NCI-H1092 (cell line): Measurements from ENCODE around the gene ARMC5.
"Not testable (repeated sequence)": the region's sequence is repeated elsewhere in the genome, so short reads cannot be mapped to it uniquely, and the experiment has no call there.

Experiments
- DNase-seq: peaks from one replicate; lab custom pipeline; 2025; lab: John Stamatoyannopoulos, UW

The ARMC5 gene

DNA sequence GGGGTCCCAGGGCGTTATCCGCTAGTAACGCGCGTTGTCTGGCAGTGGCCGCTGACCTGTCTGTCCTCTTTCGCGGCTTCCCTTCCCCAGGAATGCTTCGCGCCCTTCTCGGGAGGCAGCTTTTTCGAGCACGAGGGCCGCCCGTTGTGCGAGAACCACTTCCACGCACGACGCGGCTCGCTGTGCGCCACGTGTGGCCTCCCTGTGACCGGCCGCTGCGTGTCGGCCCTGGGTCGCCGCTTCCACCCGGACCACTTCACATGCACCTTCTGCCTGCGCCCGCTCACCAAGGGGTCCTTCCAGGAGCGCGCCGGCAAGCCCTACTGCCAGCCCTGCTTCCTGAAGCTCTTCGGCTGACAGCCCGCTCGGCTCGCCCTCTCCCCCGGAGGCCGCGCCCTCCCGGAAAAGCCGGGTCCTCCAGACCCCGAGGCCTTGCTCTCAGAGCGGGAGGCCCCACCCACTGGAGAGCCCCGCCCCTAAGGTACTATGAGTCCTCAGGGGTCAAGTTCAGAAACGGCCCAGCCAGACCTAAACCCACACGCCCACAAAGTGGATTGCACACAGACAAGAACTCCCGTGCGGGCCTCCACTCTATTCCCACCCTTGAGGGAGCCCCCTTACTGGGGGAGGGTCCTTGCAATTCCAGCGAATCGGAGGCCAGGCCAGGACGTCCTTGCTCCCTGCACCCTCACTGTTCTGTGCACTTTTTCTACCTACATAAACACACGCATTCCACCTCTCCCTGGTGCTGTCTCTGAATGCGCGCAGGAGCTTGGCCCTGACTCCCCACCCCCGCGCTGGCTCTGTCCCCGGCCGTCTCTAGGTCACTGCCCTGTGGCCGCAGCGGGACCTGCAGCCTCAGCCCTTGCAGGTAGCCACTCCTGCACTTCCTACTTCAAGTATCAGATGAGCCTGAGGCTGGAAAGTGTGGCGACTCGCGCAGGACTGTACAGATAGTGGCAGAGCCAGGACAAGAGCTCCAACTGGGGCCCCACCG lies 18.2 kb downstream of the ARMC5 start:
- no peak for DNase-seq

DNA sequence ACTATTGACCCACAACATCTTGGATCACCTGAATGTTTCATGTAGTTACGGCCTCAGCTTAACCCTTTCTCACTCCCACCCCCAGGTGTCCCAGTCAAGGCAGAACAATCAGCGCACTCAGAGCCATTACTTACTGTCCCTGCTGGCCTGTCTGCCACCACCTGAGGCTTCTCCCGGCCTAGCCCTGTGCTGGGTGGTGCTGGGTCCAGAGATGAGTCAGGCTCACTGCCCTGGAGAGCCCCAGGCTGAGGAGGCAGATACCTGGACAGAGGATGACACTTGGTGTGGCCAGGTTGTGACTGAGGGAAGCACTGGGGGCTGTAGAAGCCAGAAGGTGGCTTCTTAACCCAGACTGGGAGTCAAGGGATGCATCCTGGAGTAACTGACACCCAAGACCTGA lies 19.7 kb downstream of the ARMC5 start:
- DNase-seq: no peak

DNA sequence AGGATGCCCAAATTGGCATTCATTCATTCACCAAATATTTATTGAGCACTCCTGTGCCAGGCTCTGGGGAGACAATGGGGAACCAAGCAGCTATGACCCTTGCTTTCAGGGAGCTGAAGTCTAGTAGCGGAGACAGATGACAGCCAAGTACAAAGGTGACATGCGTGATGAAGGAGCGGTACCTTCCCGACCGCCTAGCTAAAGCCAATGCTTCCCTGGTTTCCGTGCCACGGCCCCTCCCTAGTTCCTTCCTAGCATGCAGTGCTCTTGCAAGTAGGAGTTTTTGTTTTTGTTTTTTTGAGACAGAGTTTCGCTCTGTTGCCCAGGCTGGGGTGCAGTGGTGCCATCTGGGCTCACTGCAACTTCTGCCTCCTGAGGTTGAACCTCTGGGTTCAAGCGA lies 20.4 kb downstream of the ARMC5 start:
- no peak for DNase-seq

DNA sequence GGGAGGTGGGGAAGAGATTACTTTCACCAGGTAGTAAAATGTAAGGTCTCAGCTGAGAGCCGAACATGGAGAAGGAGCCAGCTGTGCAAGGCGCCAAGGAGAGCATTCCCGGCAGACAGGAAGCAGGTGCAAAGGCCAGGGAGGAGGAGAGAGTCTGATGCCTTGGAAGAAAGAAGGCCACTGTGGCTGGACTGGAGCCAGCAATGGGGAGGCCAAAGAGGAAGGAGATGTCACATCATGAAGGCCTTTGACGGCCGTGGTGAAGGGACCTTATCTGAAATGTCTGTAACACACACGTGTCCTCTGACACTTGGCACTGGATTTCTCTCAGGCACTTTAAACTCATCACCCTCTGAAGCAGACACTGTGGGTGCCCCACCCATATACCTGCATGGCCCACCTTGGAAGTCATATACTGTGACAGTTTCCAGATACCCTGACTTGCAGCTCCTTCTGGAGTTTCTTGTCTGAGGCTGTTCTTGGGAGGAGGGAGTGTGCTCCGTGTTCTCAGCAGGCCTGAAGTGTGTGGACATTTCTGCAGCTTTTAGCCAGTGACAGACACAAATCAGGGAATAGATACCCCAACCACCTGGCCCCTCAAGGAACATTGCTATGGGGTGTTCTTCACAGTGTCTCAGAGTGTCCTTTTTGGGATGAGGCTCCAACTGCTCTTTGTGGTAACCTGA lies 21.7 kb downstream of the ARMC5 start:
- DNase-seq: no peak

DNA sequence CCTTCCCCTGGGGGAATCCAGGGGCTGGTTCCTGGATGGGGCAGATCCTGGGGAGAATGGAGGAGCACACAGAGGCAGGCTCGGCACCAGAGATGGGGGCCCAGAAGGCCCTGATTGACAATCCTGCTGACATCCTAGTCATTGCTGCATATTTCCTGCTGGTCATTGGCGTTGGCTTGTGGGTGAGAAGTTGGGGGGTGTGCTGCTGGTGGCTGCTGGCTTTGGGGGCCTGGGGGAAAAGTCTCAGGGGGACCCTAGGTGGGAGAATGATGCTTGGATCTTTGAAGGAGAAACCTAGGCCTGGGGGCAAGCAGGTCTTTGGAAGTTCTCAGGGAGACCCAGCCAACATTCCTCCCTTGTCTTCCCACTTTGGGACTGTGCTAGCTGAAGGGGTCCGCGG lies 23.8 kb downstream of the ARMC5 start, which contains the start of gene SLC5A2:
SLC5A2 (plus strand) TSS at position 43 of the 400 bp plus-strand sequence; CDS start at position 57, 14 bp downstream.
- DNase-seq: no peak

DNA sequence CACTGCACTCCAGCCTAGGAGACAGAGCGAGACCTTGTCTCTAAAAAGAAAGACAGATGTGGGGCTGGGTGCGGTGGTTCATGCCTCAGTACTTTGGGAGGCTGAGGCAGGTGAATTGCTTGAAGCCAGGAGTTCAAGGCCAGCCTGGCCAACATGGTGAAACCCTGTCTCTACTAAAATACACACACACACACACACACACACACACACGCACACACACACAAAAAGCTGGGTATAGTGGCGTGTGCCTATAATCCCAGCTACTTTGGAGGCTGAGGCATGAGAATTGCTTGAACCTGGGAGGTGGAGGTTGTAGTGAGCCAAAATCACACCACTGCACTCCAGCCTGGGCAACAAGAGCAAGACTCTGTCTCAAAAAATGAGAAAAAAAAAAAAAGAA lies 24.7 kb downstream of the ARMC5 start:
- not testable (repeated sequence) for DNase-seq

DNA sequence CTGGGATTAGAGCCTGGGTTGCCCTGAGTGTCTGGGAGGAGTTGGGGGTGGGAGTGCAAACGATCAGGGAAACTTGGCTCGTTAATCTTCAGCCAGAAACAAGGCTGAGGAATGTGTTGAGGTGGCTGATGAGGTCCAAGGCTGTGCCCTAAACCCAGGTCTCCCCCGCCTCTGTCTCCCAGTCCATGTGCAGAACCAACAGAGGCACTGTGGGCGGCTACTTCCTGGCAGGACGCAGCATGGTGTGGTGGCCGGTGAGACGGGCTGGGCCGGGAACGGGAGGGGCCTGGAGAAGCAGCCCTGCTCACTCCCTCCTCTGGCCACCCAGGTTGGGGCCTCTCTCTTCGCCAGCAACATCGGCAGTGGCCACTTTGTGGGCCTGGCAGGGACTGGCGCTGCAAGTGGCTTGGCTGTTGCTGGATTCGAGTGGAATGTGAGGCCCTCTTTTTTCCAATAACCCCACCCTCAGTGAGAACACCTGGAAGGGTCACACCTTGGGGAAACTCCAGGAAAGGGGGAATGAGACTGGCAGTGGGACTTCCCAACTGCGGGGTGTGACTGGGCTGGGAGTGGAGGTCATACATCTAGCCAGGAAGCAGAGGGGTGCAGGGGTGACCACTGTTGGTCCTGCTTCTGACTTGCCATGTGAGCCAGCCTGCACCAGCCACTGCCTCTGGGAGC lies 25.3 kb downstream of the ARMC5 start:
- DNase-seq: no peak

DNA sequence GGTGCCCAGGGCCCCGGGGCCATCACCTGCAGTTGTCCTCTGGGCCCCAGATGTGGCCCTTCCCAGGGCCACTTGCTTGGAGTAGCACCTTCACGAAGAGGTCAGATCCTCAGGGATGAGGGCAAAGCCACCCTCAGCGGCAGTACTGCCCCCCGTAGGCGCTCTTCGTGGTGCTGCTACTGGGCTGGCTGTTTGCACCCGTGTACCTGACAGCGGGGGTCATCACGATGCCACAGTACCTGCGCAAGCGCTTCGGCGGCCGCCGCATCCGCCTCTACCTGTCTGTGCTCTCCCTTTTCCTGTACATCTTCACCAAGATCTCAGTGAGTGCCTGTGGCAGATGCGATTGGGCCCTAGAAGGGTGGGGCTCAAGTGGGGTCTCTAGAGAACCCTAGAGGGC lies 26.3 kb downstream of the ARMC5 start:
- DNase-seq: no peak

DNA sequence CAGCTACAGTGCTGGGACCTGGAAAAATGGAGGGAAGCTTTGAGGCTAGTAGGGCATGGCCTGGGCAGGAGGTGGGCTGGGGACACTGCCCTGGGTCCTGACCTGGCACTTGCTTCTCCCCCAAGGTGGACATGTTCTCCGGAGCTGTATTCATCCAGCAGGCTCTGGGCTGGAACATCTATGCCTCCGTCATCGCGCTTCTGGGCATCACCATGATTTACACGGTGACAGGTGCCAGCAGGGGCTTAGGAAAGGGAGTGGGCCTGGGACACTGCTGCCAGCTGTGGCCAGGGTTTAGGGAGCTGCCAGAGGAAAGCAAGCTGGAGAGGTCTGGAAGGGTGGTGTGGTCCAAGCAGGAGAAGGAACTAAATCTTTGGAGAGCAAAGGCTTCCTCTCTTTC lies 26.7 kb downstream of the ARMC5 start:
- DNase-seq: no peak

DNA sequence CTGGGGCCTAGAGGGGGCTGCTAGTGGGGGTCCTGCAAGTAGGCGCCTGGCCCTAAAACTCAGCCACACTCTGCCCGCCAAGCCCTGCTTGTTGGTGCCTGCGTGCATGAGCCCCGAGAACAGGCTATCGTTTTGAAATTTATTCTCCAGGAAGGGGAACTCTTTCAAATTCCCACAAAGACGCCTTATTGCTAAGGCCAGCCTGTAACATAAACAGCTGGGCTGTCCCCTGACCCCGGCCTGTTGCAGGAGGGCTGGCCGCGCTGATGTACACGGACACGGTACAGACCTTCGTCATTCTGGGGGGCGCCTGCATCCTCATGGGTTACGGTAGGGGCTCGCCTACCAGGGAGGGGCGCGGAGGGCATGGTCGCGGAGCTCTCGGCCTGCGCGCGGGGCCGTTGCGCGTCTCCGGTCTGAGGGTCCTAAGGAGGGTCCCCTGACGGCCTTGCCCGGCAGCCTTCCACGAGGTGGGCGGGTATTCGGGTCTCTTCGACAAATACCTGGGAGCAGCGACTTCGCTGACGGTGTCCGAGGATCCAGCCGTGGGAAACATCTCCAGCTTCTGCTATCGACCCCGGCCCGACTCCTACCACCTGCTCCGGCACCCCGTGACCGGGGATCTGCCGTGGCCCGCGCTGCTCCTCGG lies 27.9 kb downstream of the ARMC5 start:
- no peak for DNase-seq

DNA sequence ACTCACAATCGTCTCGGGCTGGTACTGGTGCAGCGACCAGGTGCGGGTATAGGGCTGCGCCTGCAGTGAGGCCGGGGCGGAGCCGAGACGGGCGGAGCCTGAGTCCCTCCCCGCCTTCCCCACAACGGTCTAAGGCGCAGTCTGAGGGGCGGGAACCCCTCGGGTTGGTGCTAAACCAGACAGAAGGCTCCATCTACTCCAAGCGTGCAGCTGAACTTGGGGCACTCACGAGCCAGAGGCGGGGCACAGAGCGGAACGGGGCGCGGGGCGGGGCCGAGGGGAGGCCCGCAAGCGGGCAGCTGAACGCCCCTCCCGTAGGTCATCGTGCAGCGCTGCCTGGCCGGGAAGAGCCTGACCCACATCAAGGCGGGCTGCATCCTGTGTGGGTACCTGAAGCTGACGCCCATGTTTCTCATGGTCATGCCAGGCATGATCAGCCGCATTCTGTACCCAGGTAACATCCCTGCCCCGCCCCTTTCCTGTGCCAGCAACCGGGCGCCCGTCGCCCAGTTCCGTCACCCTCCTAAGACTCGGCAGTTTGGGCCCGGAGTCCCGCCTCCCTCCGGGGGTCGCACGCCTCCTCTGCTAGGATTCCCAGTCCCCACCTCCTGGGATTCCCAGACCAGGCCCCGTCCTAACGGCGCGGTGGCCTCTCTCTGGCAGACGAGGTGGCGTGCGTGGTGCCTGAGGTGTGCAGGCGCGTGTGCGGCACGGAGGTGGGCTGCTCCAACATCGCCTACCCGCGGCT lies 28.6 kb downstream of the ARMC5 start:
- DNase-seq: peak; percentile 19

DNA sequence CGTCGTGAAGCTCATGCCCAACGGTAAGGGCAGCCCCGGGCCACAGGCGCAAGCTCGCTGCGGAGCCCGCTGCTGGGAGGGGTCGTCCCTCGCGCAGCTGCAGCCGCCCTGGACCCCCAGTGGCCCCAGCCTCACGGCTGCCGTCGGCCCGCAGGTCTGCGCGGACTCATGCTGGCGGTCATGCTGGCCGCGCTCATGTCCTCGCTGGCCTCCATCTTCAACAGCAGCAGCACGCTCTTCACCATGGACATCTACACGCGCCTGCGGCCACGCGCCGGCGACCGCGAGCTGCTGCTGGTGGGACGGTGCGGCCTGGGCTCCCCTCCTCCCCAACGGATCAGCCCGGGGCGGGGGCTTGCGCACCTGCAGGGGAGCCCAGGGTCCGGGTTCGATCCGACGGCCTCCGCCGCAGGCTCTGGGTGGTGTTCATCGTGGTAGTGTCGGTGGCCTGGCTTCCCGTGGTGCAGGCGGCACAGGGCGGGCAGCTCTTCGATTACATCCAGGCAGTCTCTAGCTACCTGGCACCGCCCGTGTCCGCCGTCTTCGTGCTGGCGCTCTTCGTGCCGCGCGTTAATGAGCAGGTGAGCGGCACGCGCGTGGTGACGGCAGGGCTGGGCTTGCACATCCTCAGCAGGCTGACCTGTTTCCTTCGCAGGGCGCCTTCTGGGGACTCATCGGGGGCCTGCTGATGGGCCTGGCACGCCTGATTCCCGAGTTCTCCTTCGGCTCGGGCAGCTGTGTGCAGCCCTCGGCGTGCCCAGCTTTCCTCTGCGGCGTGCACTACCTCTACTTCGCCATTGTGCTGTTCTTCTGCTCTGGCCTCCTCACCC lies 29.4 kb downstream of the ARMC5 start:
- DNase-seq: no peak

DNA sequence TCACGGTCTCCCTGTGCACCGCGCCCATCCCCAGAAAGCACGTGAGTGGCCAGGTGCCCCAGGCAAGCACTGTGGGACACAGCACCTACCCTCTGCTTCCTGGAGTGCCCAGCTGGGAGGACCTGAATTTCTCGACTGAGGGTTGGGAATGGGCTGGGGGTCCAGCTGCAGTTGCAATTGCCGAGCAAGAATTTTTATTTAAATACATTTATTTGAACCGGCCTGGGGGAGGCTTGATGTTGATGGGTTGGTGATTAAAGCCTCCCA lies 29.9 kb downstream of the ARMC5 start:
- no peak for DNase-seq

DNA sequence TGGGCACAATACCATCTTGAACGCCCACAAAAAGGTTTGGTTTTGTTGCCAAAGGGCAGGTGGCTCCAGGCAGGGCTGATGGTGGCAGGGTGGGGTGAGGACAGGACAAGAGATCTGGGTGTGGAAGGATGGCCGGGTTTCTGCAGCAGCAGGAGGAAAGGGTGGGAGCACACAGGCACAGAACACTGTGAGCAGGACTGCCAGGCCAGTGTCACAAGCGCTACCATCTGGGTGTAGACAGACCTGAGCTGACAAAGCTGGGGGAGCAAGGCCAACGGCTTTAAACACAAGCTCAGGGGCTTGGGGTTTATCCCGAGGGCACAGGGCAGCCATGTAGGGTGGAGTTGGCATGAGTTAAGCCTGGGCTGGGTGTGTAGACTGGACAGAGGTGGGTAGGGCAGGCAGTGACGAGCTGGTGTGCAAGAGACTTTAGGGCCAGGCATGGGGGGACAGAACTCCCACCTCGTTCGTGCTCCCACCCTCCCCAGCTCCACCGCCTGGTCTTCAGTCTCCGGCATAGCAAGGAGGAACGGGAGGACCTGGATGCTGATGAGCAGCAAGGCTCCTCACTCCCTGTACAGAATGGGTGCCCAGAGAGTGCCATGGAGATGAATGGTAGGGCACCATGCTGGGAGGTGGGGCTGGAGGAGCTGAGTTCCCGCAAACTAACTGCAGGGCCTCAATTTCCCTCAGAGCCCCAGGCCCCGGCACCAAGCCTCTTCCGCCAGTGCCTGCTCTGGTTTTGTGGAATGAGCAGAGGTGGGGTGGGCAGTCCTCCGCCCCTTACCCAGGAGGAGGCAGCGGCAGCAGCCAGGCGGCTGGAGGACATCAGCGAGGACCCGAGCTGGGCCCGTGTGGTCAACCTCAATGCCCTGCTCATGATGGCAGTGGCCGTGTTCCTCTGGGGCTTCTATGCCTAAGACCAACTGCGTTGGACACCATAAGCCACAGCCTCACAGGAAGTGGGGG lies 30.6 kb downstream of the ARMC5 start:
- DNase-seq: no peak

DNA sequence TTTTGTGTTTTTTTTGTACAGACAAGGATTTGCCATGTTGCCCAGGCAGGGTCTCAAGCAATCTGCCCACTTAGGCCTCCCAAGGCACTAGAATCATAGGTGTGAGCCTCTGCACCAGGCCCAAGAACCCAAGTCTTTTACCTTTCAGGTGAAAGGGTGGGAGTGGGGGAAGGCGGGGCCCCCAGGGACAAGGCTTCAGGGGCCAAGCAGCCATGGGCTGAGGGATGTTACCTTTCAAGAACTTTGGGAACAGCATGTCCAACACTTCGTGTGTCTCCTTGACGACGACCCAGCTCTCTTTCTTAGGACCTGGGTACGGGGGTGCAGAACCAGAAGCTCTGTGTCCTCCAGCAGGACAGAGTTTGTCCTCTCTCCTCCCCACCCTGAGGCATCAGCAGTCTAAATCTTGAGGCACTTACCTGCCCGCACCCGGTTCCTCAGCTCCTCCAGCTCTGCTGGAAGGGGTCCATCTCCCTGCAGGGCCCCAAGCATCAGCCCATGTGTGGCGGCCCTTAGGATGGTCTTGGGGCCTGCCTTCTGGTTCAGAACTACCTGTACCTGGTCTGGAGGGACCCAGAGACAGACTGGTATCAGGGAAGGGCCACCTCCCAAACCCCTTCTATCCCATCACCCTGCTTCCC lies 32.6 kb downstream of the ARMC5 start:
- no peak for DNase-seq

DNA sequence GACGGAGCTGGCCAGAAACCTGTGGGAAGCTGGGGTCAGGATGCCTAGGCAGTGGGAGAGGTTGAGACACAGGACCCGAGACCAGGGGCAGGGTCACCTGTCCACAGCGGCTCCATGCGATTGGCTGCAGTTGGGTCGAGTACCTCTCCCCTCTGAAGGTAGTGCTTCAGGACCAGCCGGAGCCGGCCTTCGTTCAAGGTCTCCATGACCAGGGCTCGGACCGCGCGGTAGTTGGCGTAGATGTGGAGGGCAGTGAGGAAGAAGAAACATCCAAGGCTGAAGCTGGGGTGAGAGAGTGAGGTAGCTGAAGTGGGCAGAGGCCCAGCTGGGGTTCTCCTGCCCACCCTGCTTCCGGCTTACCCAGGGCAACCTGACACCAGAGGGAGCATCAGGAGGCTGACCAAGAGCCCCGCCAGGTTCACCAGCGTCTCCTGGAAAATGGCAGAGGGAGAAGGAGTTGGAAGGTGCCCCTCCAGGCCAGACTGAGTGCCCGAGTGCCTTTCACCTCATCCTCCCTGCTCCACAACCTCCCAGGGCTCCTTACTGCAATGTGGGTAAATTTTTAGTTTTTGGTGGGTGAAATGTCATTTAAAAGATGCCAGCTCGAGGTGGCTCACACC lies 34.3 kb downstream of the ARMC5 start:
- no peak for DNase-seq

DNA sequence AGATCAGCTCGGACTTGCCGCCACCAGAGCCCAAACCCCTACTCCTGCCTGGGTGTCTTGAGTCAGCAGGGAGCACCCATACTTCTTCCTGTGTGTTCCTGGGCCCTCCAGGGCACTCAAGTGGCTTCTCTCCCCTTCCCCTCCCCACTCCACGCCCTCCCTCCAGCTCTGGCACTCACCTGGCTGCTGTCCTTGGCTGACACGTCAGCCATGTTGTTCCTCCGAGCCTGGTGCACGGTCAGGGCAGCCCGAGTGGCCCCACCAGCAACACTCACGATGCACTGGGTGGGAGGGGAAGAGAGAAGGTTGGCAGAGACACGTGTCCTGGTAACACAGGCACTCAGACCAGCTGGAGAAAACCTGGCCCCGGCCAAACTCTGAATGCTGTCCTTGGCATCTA lies 37.4 kb downstream of the ARMC5 start:
- no peak for DNase-seq

DNA sequence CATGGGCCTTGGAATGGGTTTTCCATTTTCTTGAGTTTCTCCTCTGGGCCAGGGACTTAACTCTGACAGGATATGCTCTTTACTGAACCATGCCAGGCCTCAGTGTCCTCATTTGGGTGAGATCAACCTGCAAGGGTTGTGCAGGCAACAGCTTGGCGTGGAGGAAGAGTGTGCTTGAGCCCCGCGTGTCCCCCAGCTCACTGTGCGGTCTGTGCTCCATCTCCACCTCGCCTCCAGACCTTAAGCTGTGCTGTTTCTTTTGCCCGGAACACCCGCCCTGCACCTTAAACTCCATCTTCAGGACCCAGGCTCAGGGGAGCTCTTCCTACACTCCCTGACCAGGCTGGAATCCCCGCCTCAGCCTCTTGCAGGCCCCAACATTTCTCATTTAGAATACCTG lies 39.2 kb downstream of the ARMC5 start:
- DNase-seq: no peak

DNA sequence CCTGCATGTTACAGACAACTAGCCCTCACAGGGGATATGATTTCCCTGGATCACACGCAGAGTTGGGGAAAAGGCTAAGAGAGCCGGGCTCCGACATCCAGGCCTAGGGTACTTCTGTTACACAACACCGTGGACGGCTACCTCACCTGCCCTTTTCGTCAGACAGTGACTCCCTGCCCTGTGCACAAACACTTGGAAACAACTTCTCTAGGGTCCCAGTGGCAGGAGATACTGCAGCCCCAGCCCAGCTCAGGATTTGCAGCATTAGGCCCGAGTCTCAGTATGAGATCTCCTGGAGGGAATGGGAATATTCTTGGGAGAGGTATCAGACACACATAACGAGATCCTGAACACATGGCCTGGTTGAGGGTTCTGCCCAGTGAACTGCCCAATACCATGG lies 40.6 kb downstream of the ARMC5 start:
- DNase-seq: no peak
